ENCODE data around the gene POC1A.

Gene POC1A

GRCh38 chr3:52063026-52063723 lies 91.0 kb downstream of the POC1A start:
- DNase-seq (ENCODE audit: low spot score): no peak

DNA sequence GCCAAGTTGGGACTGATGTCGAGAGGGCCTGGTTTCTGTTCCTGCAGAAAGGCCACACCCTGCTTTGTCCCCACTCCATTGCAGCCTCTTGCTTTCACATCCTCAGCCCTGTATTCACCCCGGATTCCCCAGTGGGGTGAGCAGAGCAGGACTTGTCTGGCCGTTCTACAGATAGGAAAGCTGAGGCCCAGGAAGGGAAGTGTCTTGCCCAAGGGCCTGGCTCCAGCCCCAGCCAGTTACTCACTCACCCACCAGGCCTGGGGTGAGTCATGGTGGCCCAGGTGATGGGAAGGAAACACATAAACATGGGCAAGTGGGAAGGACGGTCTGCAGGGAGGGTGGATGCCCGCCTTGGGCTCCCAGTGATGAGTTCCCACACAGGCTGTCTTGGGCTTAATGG lies 91.7 kb downstream of the POC1A start:
- peak; percentile 47 for DNase-seq (ENCODE audit: low spot score)

DNA sequence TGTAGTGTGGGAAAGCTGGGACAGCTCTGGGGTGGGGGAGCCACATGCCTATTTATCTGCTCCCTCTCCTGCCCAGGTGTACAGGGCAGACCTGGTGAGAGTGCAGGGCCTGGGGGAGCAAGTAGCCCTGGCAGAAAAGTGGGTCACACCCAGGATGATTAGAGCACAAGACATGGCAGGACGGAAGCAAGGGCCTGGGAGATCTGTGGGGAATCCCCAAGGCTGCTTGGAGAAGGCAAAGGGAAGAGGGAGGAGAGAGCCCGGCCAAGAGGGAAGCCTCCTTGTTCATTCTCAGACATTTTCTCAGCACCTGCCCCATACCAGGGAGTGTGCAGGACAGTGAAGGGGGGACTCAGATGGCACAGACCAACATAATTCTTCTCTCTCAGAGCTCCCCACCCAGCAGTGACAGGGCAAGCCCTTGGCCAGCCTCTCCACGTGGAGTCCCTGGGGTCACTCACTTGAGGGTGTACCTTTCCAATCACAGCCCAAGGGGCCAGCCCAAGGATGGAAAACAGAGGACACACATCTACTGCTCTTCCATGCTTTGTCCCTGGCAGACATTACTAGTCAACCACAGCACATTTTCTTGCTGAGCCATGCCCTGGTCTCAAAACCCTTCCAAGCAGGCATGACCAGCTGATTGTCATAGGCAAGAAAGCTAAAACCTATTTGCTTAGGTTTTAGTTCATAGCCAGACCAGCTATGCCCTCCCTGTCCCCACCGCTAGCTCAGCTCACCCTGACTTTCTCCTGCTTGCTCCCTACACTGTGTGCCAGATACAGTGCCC lies 92.9 kb downstream of the POC1A start:
- DNase-seq (ENCODE audit: low spot score): no peak

DNA sequence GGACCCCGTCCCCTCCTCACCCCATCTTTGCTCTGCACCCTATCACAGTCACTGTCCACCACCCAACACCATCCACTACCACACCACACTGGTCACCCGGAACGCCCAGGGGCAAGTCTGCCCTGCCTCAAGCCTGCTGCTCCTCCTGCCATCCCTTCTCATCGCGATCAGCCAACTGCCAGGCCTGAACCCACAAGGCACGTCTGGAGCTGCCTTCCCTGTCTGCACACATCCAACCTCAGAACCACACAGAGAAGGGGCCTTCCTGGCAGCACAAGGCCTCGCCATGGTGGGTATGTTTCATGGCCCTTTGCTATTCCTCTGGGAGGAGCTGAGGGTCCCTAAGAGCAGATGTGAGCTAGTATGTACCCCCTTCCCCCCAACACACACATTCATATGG lies 94.4 kb downstream of the POC1A start:
- no peak for DNase-seq (ENCODE audit: low spot score)

GRCh38 chr3:52057812-52058495 lies 96.3 kb downstream of the POC1A start:
- no peak for DNase-seq (ENCODE audit: low spot score)

- peak; percentile 99 for DNase-seq (ENCODE audit: low spot score)
Measured at GRCh38 chr3:52056968-52057811, 97.0 kb downstream of the POC1A start.

- peak; percentile 56 for DNase-seq (ENCODE audit: low spot score)
Measured at GRCh38 chr3:52056521-52056967, 97.7 kb downstream of the POC1A start, which contains the start of gene DUSP7. DUSP7 (minus strand) TSS chr3:52056571; CDS start chr3:52056366, 205 bp downstream.

DNA sequence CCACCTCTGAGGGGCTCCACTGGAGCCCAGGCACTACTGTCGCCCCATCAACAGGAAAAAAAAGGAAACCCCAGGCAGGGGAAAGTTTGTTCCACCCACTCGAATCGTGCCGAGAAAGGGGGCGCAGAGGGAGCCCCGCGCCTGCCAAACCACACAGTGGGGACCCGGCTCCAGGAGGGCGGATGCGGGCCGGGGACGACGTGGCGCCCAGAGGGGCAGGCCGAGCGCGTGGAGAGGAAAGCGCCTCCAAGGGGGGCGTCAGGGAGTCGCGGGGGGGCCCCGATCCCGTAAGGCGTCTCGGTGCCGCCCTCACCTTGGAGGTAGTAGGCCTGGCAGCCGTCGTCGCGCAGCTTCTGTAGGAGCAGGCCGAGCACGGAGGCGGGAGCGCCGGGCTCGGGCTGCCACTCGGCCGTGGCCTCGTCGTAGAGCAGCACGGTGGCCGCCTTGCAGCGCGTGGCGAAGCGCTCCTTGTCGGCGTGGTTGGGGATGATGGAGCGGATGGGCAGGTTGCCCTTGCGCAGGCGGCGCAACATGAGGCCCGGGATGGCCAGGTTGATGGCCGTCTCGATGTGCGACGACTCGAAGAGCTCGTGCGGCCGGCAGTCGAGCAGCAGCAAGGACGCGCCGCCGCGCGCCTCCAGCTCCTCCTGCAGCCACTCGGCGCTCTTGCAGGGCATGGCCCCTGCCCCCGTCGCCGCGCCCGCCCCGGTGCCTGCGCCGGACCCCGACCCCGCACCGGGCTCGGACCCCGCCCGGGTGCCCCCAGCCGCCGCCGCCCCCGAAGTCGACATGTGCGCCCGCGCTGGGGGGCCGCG lies 98.5 kb downstream of the POC1A start:
- peak; percentile 54 for DNase-seq (ENCODE audit: low spot score)

DNA sequence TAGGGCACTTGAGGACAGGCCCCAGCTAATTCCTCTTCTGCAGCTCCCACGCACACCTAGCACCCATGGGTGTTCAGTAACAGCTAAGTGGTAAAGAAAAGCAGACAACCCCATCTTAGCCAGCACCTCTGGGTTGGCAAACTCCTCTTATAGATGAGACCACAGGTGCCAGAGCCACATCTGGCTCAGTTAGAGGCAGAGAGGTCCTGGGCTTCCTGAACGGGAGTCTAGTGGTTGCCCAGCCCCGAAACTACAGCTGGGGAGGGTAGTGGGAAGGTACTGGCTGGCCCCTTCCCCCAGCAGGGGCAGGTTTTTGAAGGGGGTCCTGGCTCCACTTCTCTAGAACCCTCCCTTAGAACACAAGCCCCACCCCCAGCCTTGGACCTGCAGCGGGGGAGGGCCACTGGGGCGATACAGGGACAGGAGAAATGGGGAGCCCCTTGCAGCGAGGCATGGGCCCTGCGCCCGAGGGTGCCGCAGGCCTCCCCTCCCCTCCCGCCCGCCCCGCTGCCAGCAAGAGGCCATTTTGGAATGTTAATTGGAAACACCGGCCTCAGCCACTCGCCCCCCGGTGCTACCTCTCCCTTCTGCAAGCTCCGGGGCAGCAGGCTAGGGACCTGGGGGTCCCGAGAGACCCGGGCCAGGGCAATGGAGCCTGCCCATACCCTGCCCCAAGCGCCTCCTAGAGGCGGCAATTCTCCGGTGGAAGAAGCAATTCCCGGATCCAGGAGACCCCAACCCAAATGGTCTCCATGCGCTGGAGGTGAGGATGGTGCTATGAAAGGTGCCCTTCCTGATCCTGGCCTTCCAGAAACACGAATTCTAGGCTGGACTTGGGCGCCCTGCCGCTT lies 99.3 kb downstream of the POC1A start:
- DNase-seq (ENCODE audit: low spot score): no peak

DNA sequence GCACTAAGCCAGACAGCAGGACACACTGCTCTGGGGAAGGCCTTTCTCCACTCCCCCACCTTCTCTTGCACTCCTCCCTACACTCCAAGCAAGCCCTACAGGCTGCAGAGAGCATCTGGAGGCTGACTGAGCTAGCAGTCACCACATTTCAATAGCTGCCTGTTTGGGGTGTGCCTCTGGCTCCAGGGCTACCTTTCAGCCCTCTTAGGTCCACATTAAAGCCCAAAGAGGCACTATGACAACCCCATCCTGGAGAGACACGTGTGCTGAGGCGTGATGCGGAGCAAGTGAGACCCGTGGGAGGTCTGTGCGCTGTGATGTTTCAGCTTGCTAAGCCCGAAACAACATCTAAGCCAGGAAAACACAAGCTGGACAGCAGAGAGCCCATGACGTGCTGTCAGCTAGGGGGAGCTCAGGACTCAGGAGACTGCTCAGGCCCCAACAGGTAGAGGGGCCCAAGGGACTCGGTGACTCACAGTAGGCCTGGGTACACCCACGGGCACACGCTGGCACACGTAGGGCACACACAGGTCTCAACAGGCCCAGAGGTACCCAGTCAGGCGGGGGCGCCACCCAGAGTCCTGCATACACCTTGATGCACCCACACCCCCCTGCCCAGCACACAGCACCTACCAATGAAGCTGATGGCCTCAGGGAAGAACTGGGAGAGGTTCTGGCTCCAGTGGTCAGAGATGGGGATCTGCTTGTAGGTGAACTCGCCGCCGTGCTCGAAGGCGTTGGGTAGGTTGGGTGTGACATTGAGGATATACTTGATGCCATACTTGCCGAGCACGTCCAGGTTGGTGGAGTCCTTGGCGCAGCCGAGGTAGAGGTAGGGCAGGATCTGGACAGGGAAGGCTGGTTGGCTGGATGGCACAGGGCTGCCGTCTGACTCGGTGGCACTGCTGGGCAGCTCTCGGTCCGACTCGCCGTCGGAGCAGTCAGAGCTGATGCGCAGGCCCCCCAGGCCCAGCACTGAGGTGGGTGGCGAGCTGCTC lies 100.6 kb downstream of the POC1A start:
- peak; percentile 65 for DNase-seq (ENCODE audit: low spot score)

GRCh38 chr3:52052831-52053306 lies 101.4 kb downstream of the POC1A start:
- peak; percentile 59 for DNase-seq (ENCODE audit: low spot score)

GRCh38 chr3:52051444-52051843 lies 102.8 kb downstream of the POC1A start:
- DNase-seq (ENCODE audit: low spot score): no peak

GRCh38 chr3:52050571-52050970 lies 103.7 kb downstream of the POC1A start:
- DNase-seq (ENCODE audit: low spot score): no peak

DNA sequence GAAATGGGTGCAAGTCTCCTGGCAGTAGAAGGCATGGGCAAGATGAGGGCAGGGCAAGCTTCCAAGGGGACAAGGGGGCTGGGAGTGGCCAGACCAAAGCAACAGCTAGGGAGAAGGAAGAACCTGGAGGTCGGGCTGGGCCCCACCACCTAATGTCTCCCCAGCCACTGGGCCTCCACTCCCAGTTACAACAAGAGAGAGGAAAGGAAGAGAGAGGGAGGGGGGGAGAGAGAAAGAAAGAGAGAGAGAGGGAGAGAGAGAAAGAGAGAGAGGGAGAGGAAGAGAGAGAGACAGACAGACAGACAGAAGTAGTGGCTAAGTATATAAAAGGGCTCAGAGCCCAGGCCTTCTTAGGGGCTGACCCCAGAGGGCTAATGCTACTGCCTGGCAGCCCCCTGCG lies 104.7 kb downstream of the POC1A start:
- DNase-seq (ENCODE audit: low spot score): no peak

DNA sequence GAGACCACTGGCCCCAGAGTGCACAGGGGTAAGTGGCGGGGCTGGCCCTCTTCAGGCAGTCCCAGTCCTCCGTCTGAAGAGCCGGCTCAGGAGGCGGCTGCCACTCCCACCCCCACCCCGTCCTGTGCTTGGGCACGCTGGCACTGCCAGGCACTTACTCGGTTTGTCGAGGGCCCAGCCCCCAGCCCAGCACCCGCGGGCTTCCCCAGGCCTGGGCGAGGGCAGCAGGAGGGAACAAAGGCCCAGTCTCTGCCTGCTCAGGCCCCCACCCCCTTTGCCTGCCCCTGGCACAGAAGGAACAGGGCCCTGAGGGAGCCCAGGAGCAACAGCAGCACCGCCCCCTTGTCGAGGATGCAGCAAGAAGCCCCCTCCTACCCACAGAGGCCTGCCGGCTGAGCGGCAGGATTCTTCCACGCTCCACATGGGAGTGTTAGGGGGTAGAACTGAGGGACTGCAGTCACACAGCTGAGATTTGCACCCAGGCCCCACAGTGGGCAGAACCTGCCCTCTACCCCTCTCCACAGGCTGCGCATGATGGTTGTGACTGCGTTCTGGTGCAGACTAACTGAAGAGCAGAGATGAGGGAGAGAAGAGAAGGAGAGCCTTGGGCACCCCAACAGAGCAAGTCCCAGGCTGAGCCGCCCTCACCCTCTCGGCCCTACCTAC lies 106.8 kb downstream of the POC1A start:
- no peak for DNase-seq (ENCODE audit: low spot score)

DNA sequence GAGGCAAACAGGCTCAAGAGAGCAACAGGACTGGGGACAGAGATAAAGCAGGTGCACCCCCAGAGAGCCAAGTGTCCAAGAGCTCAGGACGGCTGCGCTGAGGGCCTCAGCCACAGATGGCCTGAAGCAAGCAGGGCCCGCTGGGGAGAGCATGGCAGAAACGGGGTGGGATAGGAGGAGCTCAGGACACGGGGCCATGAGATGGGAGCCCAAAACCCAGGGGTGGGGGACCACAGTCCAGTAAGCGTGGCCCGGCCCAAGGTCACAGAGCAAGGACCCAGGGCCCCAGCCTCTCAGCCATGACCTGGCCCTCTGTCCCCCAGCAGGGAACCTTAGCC lies 107.4 kb downstream of the POC1A start:
- no peak for DNase-seq (ENCODE audit: low spot score)

GRCh38 chr3:52046186-52046901 lies 107.9 kb downstream of the POC1A start:
- DNase-seq (ENCODE audit: low spot score): peak; percentile 53

Data from SW480 (cell line).